ENCODE data around the gene RSPH6A.
A peak's percentile ranks its signal among the peaks of the same experiment; 100 is the strongest.

The RSPH6A gene

DNA sequence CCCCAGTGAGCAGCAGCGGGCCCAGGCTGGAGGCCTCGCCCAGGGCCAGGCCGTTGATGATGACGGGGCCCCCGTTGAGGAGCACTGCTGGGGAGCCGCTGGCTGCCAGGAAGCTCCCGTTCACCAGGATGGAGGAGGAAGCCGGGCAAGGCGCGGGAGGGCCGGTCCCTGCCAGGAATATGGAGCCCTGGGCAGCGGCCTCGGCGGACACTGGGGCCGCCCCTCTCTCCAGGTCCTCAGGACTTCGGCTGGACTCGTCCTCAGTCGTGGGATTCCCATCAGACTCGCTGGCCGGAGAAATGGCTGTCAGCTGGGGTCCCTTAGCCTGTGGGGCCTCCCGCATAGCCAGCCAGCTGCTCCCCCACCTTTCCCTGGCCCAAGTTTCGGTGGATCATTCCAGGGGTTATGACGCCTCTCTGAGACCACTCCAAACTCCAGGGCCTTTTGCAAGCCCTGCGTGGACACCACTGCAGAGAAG, 48.2 kb downstream of the RSPH6A start:
- TF ChIP-seq, protein P1, sequence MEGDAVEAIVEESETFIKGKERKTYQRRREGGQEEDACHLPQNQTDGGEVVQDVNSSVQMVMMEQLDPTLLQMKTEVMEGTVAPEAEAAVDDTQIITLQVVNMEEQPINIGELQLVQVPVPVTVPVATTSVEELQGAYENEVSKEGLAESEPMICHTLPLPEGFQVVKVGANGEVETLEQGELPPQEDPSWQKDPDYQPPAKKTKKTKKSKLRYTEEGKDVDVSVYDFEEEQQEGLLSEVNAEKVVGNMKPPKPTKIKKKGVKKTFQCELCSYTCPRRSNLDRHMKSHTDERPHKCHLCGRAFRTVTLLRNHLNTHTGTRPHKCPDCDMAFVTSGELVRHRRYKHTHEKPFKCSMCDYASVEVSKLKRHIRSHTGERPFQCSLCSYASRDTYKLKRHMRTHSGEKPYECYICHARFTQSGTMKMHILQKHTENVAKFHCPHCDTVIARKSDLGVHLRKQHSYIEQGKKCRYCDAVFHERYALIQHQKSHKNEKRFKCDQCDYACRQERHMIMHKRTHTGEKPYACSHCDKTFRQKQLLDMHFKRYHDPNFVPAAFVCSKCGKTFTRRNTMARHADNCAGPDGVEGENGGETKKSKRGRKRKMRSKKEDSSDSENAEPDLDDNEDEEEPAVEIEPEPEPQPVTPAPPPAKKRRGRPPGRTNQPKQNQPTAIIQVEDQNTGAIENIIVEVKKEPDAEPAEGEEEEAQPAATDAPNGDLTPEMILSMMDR (IDR thresholded peaks at IDR 0.05; ENCODE audit: low read depth, low read length, missing control alignments) = no peak
- no peaks in the 10 kb centered on the region for H3K27me3 ChIP-seq (replicated peaks)
- H3K36me3 ChIP-seq (replicated peaks) = no peaks in the 10 kb centered on the region
- in situ Hi-C loops (cut with HindIII; ENCODE audit: low pct_ligation_motif_present, low sequenced_read_pairs) = no loop called here
- no peak for DNase-seq
- peak overlapping the region; percentile 70 for H3K27ac ChIP-seq
- H3K4me3 ChIP-seq (ENCODE audit: low read depth, low read length) = peak overlapping the region; percentile 79

DNA sequence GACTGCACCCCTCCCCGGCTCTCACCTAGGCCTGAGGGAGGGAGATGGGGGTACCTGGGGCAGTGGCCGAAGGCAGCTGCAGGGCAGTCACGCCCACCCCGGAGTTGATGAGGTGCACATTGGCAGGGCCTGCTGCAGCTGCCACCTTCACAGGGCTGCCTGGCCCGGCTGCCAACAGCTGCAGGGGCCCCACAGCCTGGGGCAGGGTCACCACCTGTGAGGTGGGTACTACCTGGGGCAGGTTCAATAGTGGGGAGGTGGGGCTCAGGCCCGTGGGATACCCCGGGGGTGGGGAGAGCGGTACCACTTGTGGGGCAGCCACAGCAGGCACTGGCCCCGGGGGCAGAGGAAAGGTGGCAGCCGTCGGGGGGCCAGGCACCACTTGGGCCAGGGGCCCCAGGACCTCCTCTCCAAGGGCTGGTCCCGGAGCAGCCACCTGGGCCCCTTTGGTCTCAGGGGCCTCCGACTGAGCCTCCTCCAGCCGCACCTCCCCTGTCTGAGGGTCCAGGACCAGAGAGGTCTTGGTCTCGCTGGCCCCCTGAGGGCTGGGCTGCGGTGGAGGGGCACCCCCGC, 48.7 kb downstream of the RSPH6A start:
- Histone ChIP-seq H3K27ac (peak overlapping the region; percentile 70), H3K36me3 (replicated peaks) (no peaks in the 10 kb centered on the region), H3K27me3 (replicated peaks) (no peaks in the 10 kb centered on the region), H3K4me3 (ENCODE audit: low read depth, low read length) (peak overlapping the region; percentile 79)
- DNase-seq = no peak
- TF ChIP-seq, protein P1 (IDR thresholded peaks at IDR 0.05; ENCODE audit: low read depth, low read length, missing control alignments) = no peak
- in situ Hi-C loops (cut with HindIII; ENCODE audit: low pct_ligation_motif_present, low sequenced_read_pairs) = no loop called here

DNA sequence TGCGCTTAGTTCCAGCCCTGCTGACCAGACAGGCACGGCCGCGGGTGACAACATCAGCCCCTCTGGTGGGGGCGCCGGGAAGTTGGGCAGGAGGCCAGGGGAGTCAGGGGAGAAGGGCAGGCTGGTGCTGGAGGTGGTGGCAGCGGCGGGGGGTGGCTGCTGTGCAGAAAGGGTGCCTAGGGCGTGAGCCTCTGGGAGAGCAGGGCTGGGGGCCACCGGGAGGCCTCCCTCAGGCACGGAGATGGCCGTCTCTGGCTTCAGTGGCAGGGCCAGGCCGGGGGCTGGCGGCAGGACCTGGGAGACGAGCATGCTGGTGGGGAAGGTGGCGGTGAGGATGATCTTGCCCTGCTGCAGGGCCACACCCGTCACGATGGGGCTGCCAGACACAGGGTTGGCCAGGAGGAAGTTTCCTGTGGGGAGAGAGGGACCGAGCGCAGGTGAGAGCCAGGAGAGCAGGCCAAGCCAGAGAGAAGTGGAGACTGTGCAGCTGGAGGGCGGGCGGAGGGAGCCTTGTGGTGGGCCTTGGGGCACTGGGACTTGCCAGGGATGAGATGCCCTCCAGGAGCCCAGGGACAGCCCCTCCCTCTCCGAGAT, 49.3 kb downstream of the RSPH6A start:
- Histone ChIP-seq H3K27ac (no peak overlapping the region), H3K4me3 (ENCODE audit: low read depth, low read length) (no peak overlapping the region), H3K36me3 (replicated peaks) (no peaks in the 10 kb centered on the region), H3K27me3 (replicated peaks) (no peaks in the 10 kb centered on the region)
- in situ Hi-C loops (cut with HindIII; ENCODE audit: low pct_ligation_motif_present, low sequenced_read_pairs) = no loop called here
- no peak for DNase-seq
- TF ChIP-seq, protein P1 (IDR thresholded peaks at IDR 0.05; ENCODE audit: low read depth, low read length, missing control alignments) = no peak

DNA sequence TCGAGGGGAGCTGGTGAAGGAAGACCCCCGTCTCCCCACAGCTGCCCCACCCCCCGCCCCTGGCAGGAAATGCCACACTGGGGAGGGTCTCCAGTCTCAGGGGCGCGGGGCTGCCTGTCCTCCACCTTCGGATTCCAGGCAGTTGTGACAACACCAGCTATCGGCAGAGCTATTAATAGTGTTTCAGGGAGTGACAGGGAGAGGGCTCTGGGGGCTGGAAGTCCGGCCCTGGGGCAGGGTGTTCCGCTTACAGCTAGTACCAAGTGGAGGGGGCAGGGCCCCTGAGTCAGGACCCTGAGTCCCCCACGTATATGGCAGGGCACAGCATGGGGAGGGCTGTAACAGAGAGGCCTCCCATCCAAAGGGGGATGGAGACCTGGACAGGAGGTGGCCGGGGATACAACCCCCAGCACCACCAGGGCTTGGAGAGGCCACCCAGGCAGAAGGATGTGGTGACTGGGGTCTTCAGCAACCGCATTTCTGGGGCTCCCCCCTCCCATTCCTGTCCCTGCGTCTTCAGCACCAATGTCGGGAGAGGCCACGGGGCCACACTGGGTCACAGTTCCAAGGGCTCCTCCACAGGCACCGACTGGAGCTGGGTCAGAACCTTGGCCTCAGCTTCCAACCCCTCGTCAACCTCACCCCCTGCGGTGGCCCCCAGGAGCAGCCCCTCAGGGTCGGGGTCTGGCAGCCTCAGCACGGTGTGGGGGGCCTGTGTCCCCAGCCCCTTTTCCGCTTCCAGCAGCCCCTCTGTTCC, 50.0 kb downstream of the RSPH6A start:
- in situ Hi-C loops (cut with HindIII; ENCODE audit: low pct_ligation_motif_present, low sequenced_read_pairs) = no loop called here
- Histone ChIP-seq H3K36me3 (replicated peaks) (no peaks in the 10 kb centered on the region), H3K4me3 (ENCODE audit: low read depth, low read length) (no peak overlapping the region), H3K27ac (no peak overlapping the region), H3K27me3 (replicated peaks) (no peaks in the 10 kb centered on the region)
- no peak for DNase-seq
- TF ChIP-seq, protein P1 (IDR thresholded peaks at IDR 0.05; ENCODE audit: low read depth, low read length, missing control alignments) = no peak

DNA sequence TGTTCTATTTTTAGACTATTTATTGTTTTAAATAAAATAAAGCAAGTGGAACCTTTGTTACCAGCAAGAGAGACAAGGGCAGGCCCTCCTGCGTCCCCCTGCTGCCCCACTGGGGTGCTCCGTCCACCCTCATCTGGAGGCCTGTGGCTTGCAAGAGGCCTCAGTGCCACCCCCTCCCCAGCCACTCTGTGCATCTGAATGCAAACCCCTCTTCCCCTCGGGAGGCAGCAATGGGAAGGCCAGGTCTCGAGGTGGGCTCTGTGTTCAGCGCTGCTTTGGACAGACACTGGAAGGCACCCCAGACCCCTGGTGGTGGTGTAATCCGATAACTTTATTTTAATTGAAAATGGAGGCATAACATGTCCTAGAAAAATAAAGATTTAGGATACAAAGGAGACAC, 50.6 kb downstream of the RSPH6A start:
- no peak for DNase-seq
- in situ Hi-C loops (cut with HindIII; ENCODE audit: low pct_ligation_motif_present, low sequenced_read_pairs) = no loop called here
- TF ChIP-seq, protein P1 (IDR thresholded peaks at IDR 0.05; ENCODE audit: low read depth, low read length, missing control alignments) = no peak
- H3K27ac ChIP-seq = no peak overlapping the region
- no peaks in the 10 kb centered on the region for H3K36me3 ChIP-seq (replicated peaks)
- H3K4me3 ChIP-seq (ENCODE audit: low read depth, low read length) = no peak overlapping the region
- H3K27me3 ChIP-seq (replicated peaks) = no peaks in the 10 kb centered on the region

All from brain microvascular endothelial cell (primary cell).